Esophagus muscularis mucosa (tissue), 4 donors: ENCODE data around the gene SECISBP2. TPM values are rescaled to one million over a fixed set of nuclear protein-coding genes. Genes with fewer than 3 reads are reported as not detected.
"Not testable (repeated sequence)": the region's sequence is repeated elsewhere in the genome, so short reads cannot be mapped to it uniquely, and the experiment has no call there.

ENCODE experiments used
- DNase-seq: peaks from one replicate; pipeline ENCODE4 v3.0.0-alpha.2; 2017; ENCODE audit errors: extremely low spot score
- H3K27ac ChIP-seq, 4 donors: fragments of 200-600 bp; sonication (generic); replicated peaks in 1 of 4; 1 replicate in 3 of 4; 2 replicates in 1 of 4; pipeline ENCODE4 v1.5.1; 2016 to 2019; ENCODE audit warnings: mild to moderate bottlenecking in 1 of 4
- H3K27me3 ChIP-seq, 4 donors: fragments of 200-600 bp; sonication (generic); one replicate each; pipeline versions ENCODE4 v1.5.1 to v1.6.0; 2016 to 2019
- H3K36me3 ChIP-seq, 4 donors: fragments of 200-600 bp; sonication (generic); one replicate each; pipeline ENCODE4 v1.5.1; 2016 to 2019
- H3K4me1 ChIP-seq, 4 donors: fragments of 200-600 bp; sonication (generic); one replicate each; pipeline ENCODE4 v1.5.1; 2016 to 2019
- H3K4me3 ChIP-seq, 4 donors: fragments of 200-600 bp; sonication (generic); 1 replicate in 2 of 4; 2 replicates in 2 of 4; pipeline ENCODE4 v1.5.1; 2016 to 2019; ENCODE audit warnings: mild to moderate bottlenecking in 4 of 4, moderate library complexity in 1 of 4
- H3K9me3 ChIP-seq, 4 donors: fragments of 200-600 bp; sonication (generic); 1 replicate in 3 of 4; 2 replicates in 1 of 4; pipeline ENCODE4 v1.5.1; 2016 to 2019
- EP300 ChIP-seq: sonication (generic); formaldehyde crosslinking; IDR thresholded peaks from one replicate; pipeline ENCODE4 v1.6.1; 2017; ENCODE audit warnings: antibody characterized with exemption
- POLR2A ChIP-seq: fragments of 450-650 bp; IDR thresholded peaks from one replicate; pipeline ENCODE4 v1.6.1; 2017; ENCODE audit warnings: antibody characterized with exemption, moderate library complexity, mild to moderate bottlenecking, low read depth
- POLR2AphosphoS5 ChIP-seq, 2 donors: sonication (generic); formaldehyde crosslinking; IDR thresholded peaks; one replicate each; pipeline ENCODE4 v1.6.1; 2017; ENCODE audit warnings: antibody characterized with exemption in 2 of 2
- WGBS: methylation state at CpG from one replicate; pipeline ENCODE4 v1.1.5; 2018; 5-methylcytosine and 5-hydroxymethylcytosine counted together
- intact Hi-C: fragments of 100-400 bp; cut with DNase I; formaldehyde crosslinking; loops from one replicate; pipeline ENCODE4 v1.15.1; 2023
- total RNA-seq, 4 donors: library from RNA; depleted of rRNA; stranded (reverse); fragments of >200 nt; gene quantifications; one replicate each; pipeline versions ENCODE4 v1.1.0 to v1.2.1, GENCODE V29; 2016
- TF ChIP-seq, protein P1 (sequence below), 3 experiments: fragments of 200-600 bp in 2 of 3; fragments of 450-650 bp in 1 of 3; sonication (generic) in 2 of 3; IDR thresholded peaks; one replicate each; pipeline ENCODE4 v1.5.1; 2017 to 2019; ENCODE audit warnings: antibody characterized with exemption in 3 of 3, mild to moderate bottlenecking in 2 of 3, moderate library complexity in 1 of 3

The SECISBP2 gene
- total RNA-seq, 4 donors from 2014 or later, result 24.0 to 32.8 (median 29.0) TPM

DNA sequence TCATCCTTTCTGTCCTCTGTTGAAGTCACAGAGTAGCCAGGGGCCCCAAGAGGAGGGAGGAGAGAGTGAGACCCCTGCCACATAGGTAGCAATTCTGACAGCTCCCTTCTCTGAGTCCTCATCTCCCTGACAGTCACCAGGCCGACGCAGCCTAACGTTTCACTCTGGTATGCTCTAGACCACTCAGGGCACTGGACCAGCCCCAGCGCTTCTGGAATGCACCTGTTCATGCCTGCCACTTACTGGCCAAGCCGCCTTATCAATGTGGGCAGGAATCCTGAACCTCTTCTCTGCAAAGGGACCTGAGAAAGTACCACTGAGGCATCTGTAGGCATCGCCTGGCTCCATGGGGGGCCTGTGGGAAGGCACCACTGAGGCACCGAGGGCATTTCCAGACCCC is 50.2 kb downstream of the SECISBP2 start:
- 97% methylated on average over 5 of the region's 7 CpGs for WGBS
- intact Hi-C loops, result no loop called here

DNA sequence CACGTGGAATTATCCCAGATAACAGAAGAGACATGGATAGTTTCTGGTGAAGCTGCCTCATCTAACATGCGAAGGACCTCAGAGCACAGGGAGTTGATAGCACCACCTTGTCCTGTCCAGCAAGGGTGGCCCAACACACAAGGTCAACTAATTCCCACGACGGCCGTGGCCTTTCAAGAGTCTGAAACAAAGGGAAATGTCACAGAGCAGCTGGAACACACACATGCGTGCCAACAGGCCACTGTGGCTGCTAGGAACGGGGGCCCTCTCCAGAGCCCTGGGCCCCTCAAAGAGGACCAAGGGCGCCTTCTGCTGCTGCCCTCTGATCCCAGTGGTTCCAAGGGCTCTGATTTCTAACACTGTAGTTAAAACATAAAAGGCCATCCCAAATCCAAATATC is 50.7 kb downstream of the SECISBP2 start:
- no peak overlapping the region for H3K4me3 ChIP-seq
- H3K27ac ChIP-seq, result no peak overlapping the region
- H3K4me1 ChIP-seq, result no peaks in the 10 kb centered on the region
- 85% methylated on average over 7 of the region's 8 CpGs for WGBS
- TF ChIP-seq, protein P1, sequence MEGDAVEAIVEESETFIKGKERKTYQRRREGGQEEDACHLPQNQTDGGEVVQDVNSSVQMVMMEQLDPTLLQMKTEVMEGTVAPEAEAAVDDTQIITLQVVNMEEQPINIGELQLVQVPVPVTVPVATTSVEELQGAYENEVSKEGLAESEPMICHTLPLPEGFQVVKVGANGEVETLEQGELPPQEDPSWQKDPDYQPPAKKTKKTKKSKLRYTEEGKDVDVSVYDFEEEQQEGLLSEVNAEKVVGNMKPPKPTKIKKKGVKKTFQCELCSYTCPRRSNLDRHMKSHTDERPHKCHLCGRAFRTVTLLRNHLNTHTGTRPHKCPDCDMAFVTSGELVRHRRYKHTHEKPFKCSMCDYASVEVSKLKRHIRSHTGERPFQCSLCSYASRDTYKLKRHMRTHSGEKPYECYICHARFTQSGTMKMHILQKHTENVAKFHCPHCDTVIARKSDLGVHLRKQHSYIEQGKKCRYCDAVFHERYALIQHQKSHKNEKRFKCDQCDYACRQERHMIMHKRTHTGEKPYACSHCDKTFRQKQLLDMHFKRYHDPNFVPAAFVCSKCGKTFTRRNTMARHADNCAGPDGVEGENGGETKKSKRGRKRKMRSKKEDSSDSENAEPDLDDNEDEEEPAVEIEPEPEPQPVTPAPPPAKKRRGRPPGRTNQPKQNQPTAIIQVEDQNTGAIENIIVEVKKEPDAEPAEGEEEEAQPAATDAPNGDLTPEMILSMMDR (IDR thresholded peaks at IDR 0.05), result no peak
- TF ChIP-seq EP300 (no peak), POLR2A (no peak), POLR2AphosphoS5 (IDR thresholded peaks at IDR 0.05) (no peak)
- no peaks in the 10 kb centered on the region for H3K9me3 ChIP-seq
- no peak for DNase-seq
- intact Hi-C loops, result no loop called here
- H3K27me3 ChIP-seq, result no peaks in the 10 kb centered on the region
- no peaks in the 10 kb centered on the region for H3K36me3 ChIP-seq

More for the DNA sequence above, 50.2 kb downstream of the SECISBP2 start:
- no peak overlapping the region for H3K4me3 ChIP-seq
- H3K27ac ChIP-seq, result no peak overlapping the region
- H3K36me3 ChIP-seq, result no peaks in the 10 kb centered on the region
- DNase-seq, result no peak
- TF ChIP-seq EP300, result no peak
- TF ChIP-seq, protein P1 (IDR thresholded peaks at IDR 0.05), result no peak
- TF ChIP-seq POLR2AphosphoS5 (IDR thresholded peaks at IDR 0.05), result no peak
- no peak for TF ChIP-seq POLR2A
- no peaks in the 10 kb centered on the region for H3K4me1 ChIP-seq
- H3K27me3 ChIP-seq, result no peaks in the 10 kb centered on the region
- no peaks in the 10 kb centered on the region for H3K9me3 ChIP-seq

DNA sequence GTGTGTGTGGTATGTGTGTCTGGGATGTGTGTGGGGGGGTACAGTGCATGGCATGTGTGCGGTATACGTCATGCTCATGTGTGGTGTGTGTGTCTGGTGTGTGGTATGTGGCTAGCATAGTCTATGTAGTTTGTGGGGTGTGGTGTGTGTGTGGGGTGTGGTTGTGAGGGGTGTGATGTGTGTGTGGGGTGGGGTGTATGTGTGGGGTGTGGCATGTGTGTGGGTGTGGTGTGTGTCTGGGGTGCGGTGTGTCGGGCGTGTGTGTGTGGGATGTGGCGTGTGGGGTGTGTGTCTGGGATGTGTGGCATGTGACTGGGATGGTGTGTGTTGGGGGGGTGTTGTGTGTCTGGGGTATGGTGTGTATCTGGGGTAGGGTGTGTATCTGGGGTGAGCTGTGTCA is 52.3 kb downstream of the SECISBP2 start:
- no peak for DNase-seq
- WGBS, result 84% methylated on average over 6 of the region's 6 CpGs
- intact Hi-C loops, result no loop called here
- H3K27me3 ChIP-seq, result no peaks in the 10 kb centered on the region
- no peak overlapping the region for H3K27ac ChIP-seq
- no peaks in the 10 kb centered on the region for H3K36me3 ChIP-seq
- no peaks in the 10 kb centered on the region for H3K9me3 ChIP-seq
- no peaks in the 10 kb centered on the region for H3K4me1 ChIP-seq
- H3K4me3 ChIP-seq, result no peak overlapping the region
- TF ChIP-seq POLR2A (no peak), POLR2AphosphoS5 (IDR thresholded peaks at IDR 0.05) (no peak), EP300 (no peak)
- TF ChIP-seq, protein P1 (IDR thresholded peaks at IDR 0.05), result no peak

DNA sequence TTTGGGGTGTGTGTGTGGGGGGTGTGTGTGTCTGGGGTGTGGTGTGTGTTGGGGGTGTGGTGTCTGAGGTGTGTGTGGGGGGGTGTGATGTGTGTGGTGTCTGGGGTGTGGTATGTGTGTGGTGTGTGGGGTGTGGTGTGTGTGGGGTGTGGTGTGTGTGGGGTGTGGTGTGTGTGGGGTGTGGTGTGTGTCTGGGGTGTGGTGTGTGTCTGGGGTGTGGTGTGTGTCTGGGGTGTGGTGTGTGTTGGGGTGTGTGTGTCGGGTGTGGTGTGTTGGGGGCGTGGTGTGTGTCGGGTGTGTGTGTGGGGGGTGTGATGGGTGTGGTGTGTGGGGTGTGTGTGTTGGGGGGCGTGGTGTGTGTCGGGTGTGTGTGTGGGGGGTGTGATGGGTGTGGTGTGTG is 53.5 kb downstream of the SECISBP2 start:
- H3K4me1 ChIP-seq, H3K4me3 ChIP-seq, H3K27me3 ChIP-seq, DNase-seq, H3K36me3 ChIP-seq, H3K27ac ChIP-seq, H3K9me3 ChIP-seq, intact Hi-C loops: not testable (repeated sequence)
- WGBS, result 86% methylated on average over 5 of the region's 5 CpGs

DNA sequence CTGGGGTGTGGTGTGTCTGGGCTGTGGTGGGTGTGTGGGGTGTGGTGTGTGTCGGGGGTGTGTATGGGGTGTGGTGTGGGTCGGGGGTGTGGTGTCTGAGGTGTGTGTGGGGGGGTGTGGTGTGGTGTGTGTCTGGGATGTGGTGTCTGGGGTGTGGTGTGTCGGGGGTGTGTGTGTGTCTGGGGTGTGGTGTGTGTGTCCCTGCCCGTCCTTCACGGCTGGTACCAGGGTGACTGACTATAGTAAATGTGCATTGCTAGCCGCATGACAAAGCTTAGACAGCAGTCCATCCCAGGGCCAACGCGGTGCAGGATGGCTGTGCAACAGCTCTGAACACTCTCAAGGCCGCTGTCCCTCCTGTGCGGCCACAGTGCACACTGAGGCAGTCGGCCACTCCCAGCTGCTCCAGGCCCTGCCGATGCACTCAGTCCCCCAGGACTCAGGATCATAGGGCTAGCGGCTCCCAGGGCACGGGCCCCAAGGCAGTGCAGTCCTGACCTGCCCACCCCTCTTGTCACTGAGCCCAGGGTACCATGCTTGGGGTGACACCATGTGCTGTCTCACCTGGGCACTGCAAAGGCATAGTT is 54.0 kb downstream of the SECISBP2 start:
- 85% methylated on average over 11 of the region's 14 CpGs for WGBS
- Histone ChIP-seq H3K27me3 (no peaks in the 10 kb centered on the region), H3K36me3 (peaks cover 0 to 12% (median 4%) of the 10 kb centered on the region in 4 donors), H3K4me3 (no peak overlapping the region), H3K4me1 (no peaks in the 10 kb centered on the region), H3K9me3 (no peaks in the 10 kb centered on the region), H3K27ac (no peak overlapping the region)
- no peak for DNase-seq
- TF ChIP-seq POLR2AphosphoS5 (IDR thresholded peaks at IDR 0.05) (no peak), POLR2A (no peak), EP300 (no peak)
- TF ChIP-seq, protein P1 (IDR thresholded peaks at IDR 0.05), result no peak
- intact Hi-C loops, result no loop called here
